CD4-positive, alpha-beta T cell (primary cell): ENCODE measurements around the gene PPP4R4. TPM values are rescaled to one million over a fixed set of nuclear protein-coding genes. Genes with fewer than 3 reads are reported as not detected.

ENCODE experiments used
- ATAC-seq: fragments of 200-7000 bp; cut with Tn5 transposase; one replicate; pipeline ENCODE4 v1.10.0; 2022; ENCODE audit warnings: mild to moderate bottlenecking; ENCODE audit not compliant: poor library complexity
- CTCF ChIA-PET: fragments of 350-600 bp; sonication (Branson Sonifier 250); formaldehyde crosslinking; loops from one replicate; lab custom pipeline; 2021; ENCODE audit warnings: antibody characterized with exemption, inconsistent platforms; lab: Charles Lee
- POLR2A ChIA-PET: fragments of 350-600 bp; sonication (Branson Sonifier 250); formaldehyde crosslinking; loops from one replicate; lab custom pipeline; 2021; ENCODE audit warnings: antibody characterized with exemption, inconsistent platforms; lab: Charles Lee
- DNase-seq, 14 experiments: peaks; one replicate each; pipeline ENCODE4 v3.0.0-alpha.2; 2013 to 2020; ENCODE audit warnings: mixed read lengths in 2 of 14
- H3K27ac ChIP-seq, 2 donors: one replicate each; pipeline versions ENCODE4 v1.5.1 to v1.7.0; 2013; ENCODE audit warnings: low read length in 2 of 2, low read depth in 1 of 2, mild to moderate bottlenecking in 1 of 2
- H3K27me3 ChIP-seq, 2 experiments: 1 replicate in 1 of 2; 2 replicates in 1 of 2; pipeline versions ENCODE4 v1.6.1 to v1.7.0; 2013; ENCODE audit warnings: low read length in 2 of 2, control low read depth in 1 of 2, mild to moderate bottlenecking in 1 of 2, moderate library complexity in 1 of 2; ENCODE audit not compliant: insufficient read depth in 2 of 2, control insufficient read depth in 1 of 2
- H3K36me3 ChIP-seq: one replicate; pipeline ENCODE4 v1.6.1; 2013; ENCODE audit warnings: low read length, control low read depth; ENCODE audit not compliant: insufficient read depth
- H3K4me1 ChIP-seq: one replicate; pipeline ENCODE4 v1.6.1; 2013; ENCODE audit warnings: low read length, control low read depth; ENCODE audit not compliant: insufficient read depth
- H3K4me3 ChIP-seq: one replicate; pipeline ENCODE4 v1.5.1; 2013; ENCODE audit warnings: mild to moderate bottlenecking, low read length, moderate library complexity
- H3K9me3 ChIP-seq, 2 experiments: 1 replicate in 1 of 2; 2 replicates in 1 of 2; pipeline versions ENCODE4 v1.6.1 to v1.7.0; 2013; ENCODE audit warnings: low read length in 2 of 2, mild to moderate bottlenecking in 2 of 2, control low read depth in 1 of 2, moderate library complexity in 1 of 2; ENCODE audit not compliant: control insufficient read depth in 1 of 2, insufficient read depth in 1 of 2
- H3K27ac Mint-ChIP-seq: one replicate; pipeline ENCODE4 v1.8.0; 2020; ENCODE audit warnings: mixed read lengths
- H3K27me3 Mint-ChIP-seq: one replicate; pipeline ENCODE4 v1.8.0; 2021; ENCODE audit warnings: mixed read lengths
- H3K36me3 Mint-ChIP-seq: one replicate; pipeline ENCODE4 v1.8.0; 2021; ENCODE audit warnings: low read depth, mixed read lengths
- H3K4me1 Mint-ChIP-seq: one replicate; pipeline ENCODE4 v1.8.0; 2021; ENCODE audit warnings: low read depth, mixed read lengths
- H3K4me3 Mint-ChIP-seq: one replicate; pipeline ENCODE4 v1.8.0; 2020; ENCODE audit warnings: mild to moderate bottlenecking, mixed read lengths
- H3K9me3 Mint-ChIP-seq: one replicate; pipeline ENCODE4 v1.8.0; 2020; ENCODE audit warnings: mixed read lengths
- CTCF ChIP-seq: fragments of 200-600 bp; IDR thresholded peaks from one replicate; pipeline ENCODE4 v1.8.0; 2022; ENCODE audit warnings: antibody characterized with exemption, mild to moderate bottlenecking
- intact Hi-C, 2 experiments: fragments of 100-400 bp; cut with DNase I in 1 of 2; cut with micrococcal nuclease in 1 of 2; formaldehyde crosslinking; loops; one replicate each; pipeline versions ENCODE4 v1.15.1 to v1.9.0; 2023 to 2025; cut with DNase I, micrococcal nuclease
- total RNA-seq, 174 experiments: library from RNA in 2 of 174; stranded (reverse) in 2 of 174; gene quantifications; one replicate each; pipeline ENCODE4 v1.2.3 and lab custom pipeline; 2021 to 2026

Gene PPP4R4
- total RNA-seq, 2 experiments from 2014 or later = 3.5 to 4.3 TPM

DNA sequence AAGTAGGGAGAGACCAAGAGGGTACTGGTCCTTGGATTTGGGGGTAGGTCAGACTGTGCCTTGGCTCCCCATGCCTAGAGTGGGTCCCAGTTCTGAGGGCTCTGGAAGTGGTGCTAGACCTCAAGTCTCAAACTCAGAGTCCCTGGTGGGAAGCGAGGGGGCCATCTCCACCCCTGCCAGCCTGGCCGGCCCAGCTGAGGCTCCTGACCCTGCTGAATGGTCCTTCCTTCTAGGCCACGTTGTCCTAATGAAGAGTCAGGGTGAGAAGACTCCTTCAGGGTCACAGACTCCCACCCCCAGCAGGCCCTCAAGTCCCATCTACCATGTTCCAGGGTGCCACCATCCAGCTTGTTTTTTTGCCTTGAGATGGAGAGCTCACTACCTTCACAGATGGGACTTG, 136.1 kb downstream of the PPP4R4 start:
- CTCF ChIA-PET = no interaction called here
- H3K36me3 ChIP-seq = no peaks in the 10 kb centered on the region
- POLR2A ChIA-PET = no interaction called here
- Mint-ChIP-seq H3K36me3 (no peaks in the 10 kb centered on the region), H3K27me3 (peaks cover 22% of the 10 kb centered on the region), H3K4me1 (no peaks in the 10 kb centered on the region), H3K9me3 (peaks cover 18% of the 10 kb centered on the region), H3K27ac (no peak overlapping the region), H3K4me3 (no peak overlapping the region)
- intact Hi-C loops = no loop called here
- no peak for ATAC-seq
- H3K27me3 ChIP-seq = peaks cover 0 to 2% of the 10 kb centered on the region in 2 experiments
- no peak overlapping the region for H3K27ac ChIP-seq
- no peak overlapping the region for H3K4me3 ChIP-seq
- peaks cover 11 to 28% of the 10 kb centered on the region in 2 experiments for H3K9me3 ChIP-seq
- H3K4me1 ChIP-seq = no peaks in the 10 kb centered on the region
- TF ChIP-seq CTCF = no peak
- no peak for DNase-seq

DNA sequence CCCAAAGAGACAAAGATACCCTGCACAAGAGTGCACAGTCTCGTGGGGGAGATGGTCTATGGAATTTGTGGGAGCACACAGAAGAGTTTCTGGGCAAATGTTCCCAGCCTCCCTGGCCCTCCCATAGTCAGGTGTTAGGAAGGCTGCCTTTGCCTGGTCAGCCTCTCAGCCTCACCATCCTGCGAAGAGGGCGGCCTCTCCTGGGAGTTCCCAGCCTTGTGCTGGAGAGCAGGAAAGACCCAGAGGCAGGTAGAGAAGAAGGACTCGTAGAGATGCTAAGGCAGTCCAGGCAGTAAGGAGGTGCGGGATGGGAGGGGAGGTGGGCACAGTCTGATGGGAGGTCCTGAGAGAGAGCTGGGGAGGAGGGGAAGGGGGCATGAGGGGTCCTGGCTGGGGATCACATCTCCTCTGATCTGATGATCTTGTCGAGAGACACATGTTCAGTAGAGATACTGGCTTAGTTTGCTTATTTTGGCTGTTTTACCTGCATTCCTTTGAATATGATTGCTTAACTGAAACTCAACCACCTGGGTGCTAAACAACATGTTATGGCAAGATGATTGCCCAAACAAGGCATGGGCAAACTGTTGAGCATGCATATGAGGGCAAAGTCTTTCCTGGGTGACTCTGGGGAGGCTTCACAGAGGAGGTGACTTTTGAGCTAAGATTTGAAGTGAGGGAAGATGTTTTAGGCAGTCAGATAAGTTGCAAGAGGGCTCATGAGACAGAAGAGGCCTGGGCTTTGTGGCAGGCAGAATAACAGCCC, 138.5 kb downstream of the PPP4R4 start:
- Mint-ChIP-seq H3K36me3 (no peaks in the 10 kb centered on the region), H3K4me1 (no peaks in the 10 kb centered on the region), H3K27me3 (peaks cover 16% of the 10 kb centered on the region), H3K4me3 (no peak overlapping the region), H3K27ac (no peak overlapping the region), H3K9me3 (peaks cover 9% of the 10 kb centered on the region)
- no peak for DNase-seq
- Histone ChIP-seq H3K36me3 (no peaks in the 10 kb centered on the region), H3K27me3 (peaks cover 0 to 2% of the 10 kb centered on the region in 2 experiments), H3K4me1 (no peaks in the 10 kb centered on the region), H3K27ac (no peak overlapping the region), H3K4me3 (no peak overlapping the region), H3K9me3 (peaks cover 5 to 22% of the 10 kb centered on the region in 2 experiments)
- intact Hi-C loops = no loop called here
- no peak for TF ChIP-seq CTCF
- no peak for ATAC-seq
- ChIA-PET POLR2A (no interaction called here), CTCF (no interaction called here)

DNA sequence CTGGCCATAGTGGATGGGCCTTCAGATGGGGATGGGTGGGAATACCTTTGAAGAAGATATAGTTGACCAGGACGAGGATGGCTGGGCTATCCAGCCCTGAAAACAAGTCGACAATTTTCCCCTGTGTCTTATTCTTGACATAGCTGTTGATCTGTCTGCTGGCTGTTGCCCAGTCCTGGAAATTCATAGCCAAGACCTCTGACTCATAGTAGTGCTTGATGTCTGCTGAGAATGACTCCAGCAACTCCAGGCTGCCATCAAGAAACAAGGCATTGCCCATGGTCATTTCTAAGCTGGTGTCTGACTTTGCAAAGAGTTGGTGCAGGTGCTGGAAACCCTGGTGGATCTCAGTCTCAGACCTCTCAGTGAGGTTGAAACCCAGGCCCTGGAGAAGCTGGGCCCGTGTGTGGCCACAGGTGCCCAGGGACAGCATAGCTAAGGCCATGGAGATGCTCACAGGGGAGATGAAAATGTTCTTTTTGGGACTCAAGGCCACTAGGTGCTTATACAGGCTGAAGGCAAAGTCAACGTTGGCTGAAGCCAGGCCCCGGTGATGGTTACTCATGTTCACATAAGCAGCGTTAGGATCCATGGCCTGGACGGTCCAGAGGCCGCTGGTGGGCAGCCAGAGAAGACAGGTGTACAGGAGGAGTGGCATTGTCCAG, 140.0 kb downstream of the PPP4R4 start:
- no peak for ATAC-seq
- H3K27ac Mint-ChIP-seq = no peak overlapping the region
- POLR2A ChIA-PET = no interaction called here

More for the DNA sequence above, 140.0 kb downstream of the PPP4R4 start:
- H3K4me1 Mint-ChIP-seq = no peaks in the 10 kb centered on the region
- Histone ChIP-seq H3K9me3 (peaks cover 0 to 14% of the 10 kb centered on the region in 2 experiments), H3K4me1 (no peaks in the 10 kb centered on the region), H3K27me3 (peaks cover 0 to 2% of the 10 kb centered on the region in 2 experiments), H3K4me3 (no peak overlapping the region), H3K36me3 (no peaks in the 10 kb centered on the region), H3K27ac (no peak overlapping the region)
- peaks cover 6% of the 10 kb centered on the region for H3K27me3 Mint-ChIP-seq
- no peaks in the 10 kb centered on the region for H3K36me3 Mint-ChIP-seq
- intact Hi-C loops = no loop called here
- TF ChIP-seq CTCF = no peak
- peaks cover 2% of the 10 kb centered on the region for H3K9me3 Mint-ChIP-seq
- no peak for DNase-seq
- H3K4me3 Mint-ChIP-seq = no peak overlapping the region
- CTCF ChIA-PET = no interaction called here
